Esophagus (tissue), 2 donors: ENCODE measurements around the gene PRR23E. TPM values are rescaled to one million over a fixed set of nuclear protein-coding genes. Genes with fewer than 3 reads are reported as not detected.

Experiments
- H3K27ac ChIP-seq, 2 donors: one replicate each; pipeline ENCODE4 v1.5.1; 2013; ENCODE audit warnings: low read depth in 2 of 2, mild to moderate bottlenecking in 2 of 2, inconsistent platforms in 1 of 2, low read length in 1 of 2, moderate library complexity in 1 of 2
- H3K27me3 ChIP-seq, 2 donors: one replicate each; pipeline ENCODE4 v1.6.1; 2013; ENCODE audit warnings: low read length in 2 of 2, control low read depth in 1 of 2, mild to moderate bottlenecking in 1 of 2; ENCODE audit not compliant: insufficient read depth in 2 of 2, control insufficient read depth in 1 of 2
- H3K36me3 ChIP-seq, 2 donors: one replicate each; pipeline ENCODE4 v1.6.1; 2013; ENCODE audit warnings: low read length in 1 of 2; ENCODE audit not compliant: control insufficient read depth in 2 of 2, insufficient read depth in 2 of 2
- H3K4me1 ChIP-seq, 2 donors: one replicate each; pipeline ENCODE4 v1.6.1; 2013; ENCODE audit warnings: low read length in 1 of 2; ENCODE audit not compliant: control insufficient read depth in 2 of 2, insufficient read depth in 2 of 2
- H3K4me3 ChIP-seq, 2 donors: one replicate each; pipeline ENCODE4 v1.5.1; 2013; ENCODE audit warnings: low read length in 2 of 2, mild to moderate bottlenecking in 2 of 2, low read depth in 1 of 2, moderate library complexity in 1 of 2
- H3K9me3 ChIP-seq, 2 donors: one replicate each; pipeline ENCODE4 v1.6.1; 2013; ENCODE audit warnings: mild to moderate bottlenecking in 2 of 2, low read depth in 1 of 2, low read length in 1 of 2, moderate library complexity in 1 of 2; ENCODE audit not compliant: control insufficient read depth in 2 of 2, insufficient read depth in 1 of 2
- WGBS, 2 donors: extraction: QIAGEN DNeasy Blood & Tissue Kit; methylation state at CpG; one replicate each; pipeline ENCODE4 v1.1.7; 2013; 5-methylcytosine and 5-hydroxymethylcytosine counted together
- polyA plus RNA-seq, 2 donors: library from polyadenylated mRNA; stranded (reverse); fragments of 200-250 nt; gene quantifications; one replicate each; pipeline ENCODE4 v1.2.3, GENCODE V29; 2013
- donor health status: healthy with polysubstance abuse.
- donor health status: Bipolar disorder and iron deficiency.

Gene PRR23E
- polyA plus RNA-seq, 2 donors: not detected

GRCh38 chr3:127206611-127207516 is 13.9 kb downstream of the PRR23E start:
- H3K27ac ChIP-seq: no peak overlapping the region
- WGBS, 2 donors: 74 to 77% methylated on average over 15 of the region's 15 CpGs

GRCh38 chr3:127207727-127208482 is 15.0 kb downstream of the PRR23E start:
- Histone ChIP-seq H3K4me3 (no peak overlapping the region), H3K36me3 (no peaks in the 10 kb centered on the region), H3K27ac (no peak overlapping the region), H3K4me1 (peaks cover 0 to 6% of the 10 kb centered on the region in 2 donors), H3K27me3 (no peaks in the 10 kb centered on the region), H3K9me3 (no peaks in the 10 kb centered on the region)
- WGBS, 2 donors: 81 to 87% methylated on average over 8 of the region's 8 CpGs

More at GRCh38 chr3:127206611-127207516, 13.9 kb downstream of the PRR23E start:
- Histone ChIP-seq H3K4me3 (no peak overlapping the region), H3K4me1 (peaks cover 0 to 6% of the 10 kb centered on the region in 2 donors), H3K9me3 (no peaks in the 10 kb centered on the region), H3K36me3 (no peaks in the 10 kb centered on the region), H3K27me3 (no peaks in the 10 kb centered on the region)

DNA sequence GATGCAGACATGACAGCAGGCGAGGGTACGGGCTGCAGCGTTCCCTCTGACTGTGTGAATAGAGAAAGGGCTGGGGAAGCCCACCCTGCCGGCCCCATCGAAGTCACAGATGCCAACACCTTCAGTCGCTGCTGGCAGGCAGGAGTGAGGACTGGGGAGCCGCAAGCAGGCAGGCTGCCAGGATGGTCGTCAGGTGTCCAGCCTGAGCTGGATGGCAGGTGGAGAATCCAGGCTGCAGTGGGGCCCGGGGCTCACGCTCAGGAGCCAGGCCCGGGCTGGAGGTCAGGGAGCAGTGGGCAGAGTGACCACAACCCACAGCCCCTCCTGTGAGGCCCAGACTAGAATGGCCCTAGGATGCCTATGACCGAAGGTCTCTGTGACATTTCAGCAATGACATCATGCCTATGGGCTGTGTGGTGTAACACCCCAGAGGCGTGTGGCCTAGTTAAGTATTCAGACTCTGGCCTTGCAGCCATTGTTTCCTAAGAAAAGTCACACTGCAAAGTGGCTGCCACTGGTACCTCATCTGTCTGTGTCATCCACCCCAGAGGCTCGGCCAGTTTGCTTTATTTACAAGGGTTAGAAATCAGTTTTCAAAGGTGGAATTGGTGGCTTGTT is 15.7 kb downstream of the PRR23E start:
- Histone ChIP-seq H3K36me3 (no peaks in the 10 kb centered on the region), H3K4me1 (peaks cover 3 to 6% of the 10 kb centered on the region in 2 donors), H3K27me3 (no peaks in the 10 kb centered on the region), H3K4me3 (no peak overlapping the region), H3K27ac (no peak overlapping the region), H3K9me3 (no peaks in the 10 kb centered on the region)
- 83% methylated on average over 14 of the region's 14 CpGs for WGBS, 2 donors

GRCh38 chr3:127209155-127209839 is 16.4 kb downstream of the PRR23E start:
- H3K27ac ChIP-seq: no peak overlapping the region
- 74 to 77% methylated on average over 13 of the region's 13 CpGs for WGBS, 2 donors
- H3K4me1 ChIP-seq: peaks cover 3 to 6% of the 10 kb centered on the region in 2 donors
- no peaks in the 10 kb centered on the region for H3K36me3 ChIP-seq
- H3K9me3 ChIP-seq: no peaks in the 10 kb centered on the region
- no peak overlapping the region for H3K4me3 ChIP-seq
- H3K27me3 ChIP-seq: no peaks in the 10 kb centered on the region

DNA sequence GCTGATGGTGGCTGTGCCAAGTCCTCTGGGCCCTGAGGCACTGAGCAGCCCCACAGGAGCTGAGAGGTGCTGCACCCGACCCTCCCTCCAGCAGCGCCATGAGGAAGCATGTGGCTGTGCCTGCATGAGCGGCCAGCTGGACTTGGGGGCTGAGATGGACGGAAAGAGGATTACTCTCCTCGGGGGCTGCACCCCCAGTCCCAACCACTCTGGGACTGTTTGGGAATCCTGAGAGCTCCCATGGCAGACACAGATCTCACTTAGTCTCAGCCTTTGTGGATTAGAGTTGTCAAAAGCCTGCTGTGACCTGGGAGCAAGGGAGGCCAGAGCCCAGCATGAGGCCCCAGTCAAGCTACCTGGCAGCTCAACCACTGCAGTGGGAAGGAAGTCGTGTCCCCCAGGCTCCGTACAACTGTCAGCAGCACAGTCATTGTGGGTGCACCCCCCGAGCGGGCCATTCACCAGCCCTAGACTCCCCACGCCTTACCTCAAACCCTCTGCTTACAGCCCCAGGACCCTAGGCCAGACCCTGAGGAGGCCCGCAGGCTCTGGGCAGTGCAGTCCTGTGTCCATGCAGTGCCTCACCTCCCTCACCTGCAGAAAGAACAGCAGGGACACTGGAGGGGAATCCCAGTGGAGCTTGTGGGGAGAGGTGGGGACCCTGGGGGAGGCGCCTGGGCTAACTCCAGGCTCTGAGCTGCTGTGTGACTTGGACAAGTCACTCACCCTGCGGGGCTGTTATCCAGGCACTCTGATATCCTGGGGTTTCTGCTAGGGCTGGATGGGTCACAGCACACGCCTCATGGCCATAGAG is 17.1 kb downstream of the PRR23E start:
- Histone ChIP-seq H3K9me3 (no peaks in the 10 kb centered on the region), H3K4me1 (peaks cover 2 to 3% of the 10 kb centered on the region in 2 donors), H3K4me3 (no peak overlapping the region), H3K36me3 (no peaks in the 10 kb centered on the region), H3K27ac (no peak overlapping the region), H3K27me3 (no peaks in the 10 kb centered on the region)
- 74% methylated on average over 12 to 14 of the region's 14 CpGs for WGBS, 2 donors

- 87 to 89% methylated on average over 7 of the region's 7 CpGs for WGBS, 2 donors
- Histone ChIP-seq H3K4me3 (no peak overlapping the region), H3K9me3 (no peaks in the 10 kb centered on the region), H3K36me3 (no peaks in the 10 kb centered on the region), H3K27me3 (no peaks in the 10 kb centered on the region), H3K27ac (no peak overlapping the region), H3K4me1 (peaks cover 2 to 3% of the 10 kb centered on the region in 2 donors)
These were observed 17.7 kb downstream of the PRR23E start for GRCh38 chr3:127210654-127210943.

- peaks cover 2 to 3% of the 10 kb centered on the region in 2 donors for H3K4me1 ChIP-seq
- H3K4me3 ChIP-seq: no peak overlapping the region
- no peak overlapping the region for H3K27ac ChIP-seq
- H3K36me3 ChIP-seq: no peaks in the 10 kb centered on the region
- H3K27me3 ChIP-seq: no peaks in the 10 kb centered on the region
- WGBS, 2 donors: 87 to 89% methylated on average over 14 of the region's 14 CpGs
- no peaks in the 10 kb centered on the region for H3K9me3 ChIP-seq
These were observed 18.5 kb downstream of the PRR23E start for GRCh38 chr3:127211118-127212060.

DNA sequence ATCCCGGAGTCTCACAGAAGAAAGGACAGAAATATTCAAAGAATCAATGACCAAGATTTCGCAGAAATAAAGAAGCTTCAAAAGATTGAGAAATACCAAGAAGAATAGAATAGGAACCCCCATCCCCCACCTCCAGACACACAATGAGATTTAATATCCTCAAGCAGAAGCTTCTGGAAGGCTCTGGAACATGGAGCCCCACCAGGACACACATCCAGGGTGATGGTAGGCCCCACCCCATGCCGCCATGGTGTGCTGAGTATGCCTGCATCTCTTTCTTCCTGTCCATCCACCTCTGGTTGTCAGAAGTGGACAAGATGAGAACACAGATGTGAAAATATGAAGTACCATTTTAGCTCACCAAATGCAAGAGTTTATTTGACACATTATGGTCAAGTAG is 19.3 kb downstream of the PRR23E start:
- no peaks in the 10 kb centered on the region for H3K9me3 ChIP-seq
- WGBS, 2 donors: 88 to 93% methylated on average over 3 of the region's 3 CpGs
- H3K27me3 ChIP-seq: no peaks in the 10 kb centered on the region

More for the DNA sequence above, 19.3 kb downstream of the PRR23E start:
- no peak overlapping the region for H3K4me3 ChIP-seq
- no peak overlapping the region for H3K27ac ChIP-seq
- no peaks in the 10 kb centered on the region for H3K36me3 ChIP-seq
- peaks cover 0 to 3% of the 10 kb centered on the region in 2 donors for H3K4me1 ChIP-seq
